Ovary (tissue), 3 donors: ENCODE data around the gene ATF6.

Source experiments
- CTCF ChIP-seq, 3 donors: fragments of 450-650 bp in 2 of 3; fragments of 200-600 bp in 1 of 3; IDR thresholded peaks; one replicate each; pipeline versions ENCODE4 v1.5.1 to v1.8.0; 2016 to 2022; ENCODE audit warnings: antibody characterized with exemption in 3 of 3, mild to moderate bottlenecking in 1 of 3
- EP300 ChIP-seq: sonication (generic); formaldehyde crosslinking; IDR thresholded peaks from one replicate; pipeline ENCODE4 v1.6.1; 2017; ENCODE audit warnings: antibody characterized with exemption
- POLR2A ChIP-seq: fragments of 450-650 bp; IDR thresholded peaks from one replicate; pipeline ENCODE4 v1.6.1; 2017; ENCODE audit warnings: antibody characterized with exemption, mild to moderate bottlenecking, moderate library complexity
- donor health status: DM: no; HTN: no; CAD: no.

GRCh38 chr1:161998811-161999210, 232.7 kb downstream of the ATF6 start:
- TF ChIP-seq EP300 (no peak), POLR2A (no peak), CTCF (IDR thresholded peaks at IDR 0.05) (no peak)
